Measurements from ENCODE around the gene ATP13A3.

Gene ATP13A3

GRCh38 chr3:194431554-194431953 lies 55.2 kb downstream of the ATP13A3 start:
- DNase-seq, result peak; percentile 29

DNA sequence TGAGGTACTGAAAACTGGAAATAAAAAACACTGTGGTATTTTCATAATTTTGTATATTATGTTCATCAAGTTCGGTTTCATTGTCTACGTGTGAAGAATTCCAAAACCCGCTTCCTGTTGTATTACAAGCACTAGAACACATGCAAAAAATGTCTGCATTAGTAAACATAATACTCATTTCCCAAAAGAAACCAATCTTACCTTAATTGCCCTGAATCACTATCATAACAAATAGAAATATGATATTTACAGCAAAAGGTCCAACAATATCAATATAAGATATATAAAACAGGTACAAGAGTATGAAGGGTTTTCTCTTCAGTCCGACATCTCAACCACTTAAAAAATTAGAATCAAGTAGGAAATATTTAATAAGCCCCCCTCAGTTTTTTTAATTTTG lies 61.4 kb downstream of the ATP13A3 start:
- no peak for DNase-seq

- DNase-seq, result no peak
Measured at GRCh38 chr3:194424953-194425352, 61.8 kb downstream of the ATP13A3 start.

- no peak for DNase-seq
Measured at GRCh38 chr3:194424373-194424772, 62.4 kb downstream of the ATP13A3 start.

DNA sequence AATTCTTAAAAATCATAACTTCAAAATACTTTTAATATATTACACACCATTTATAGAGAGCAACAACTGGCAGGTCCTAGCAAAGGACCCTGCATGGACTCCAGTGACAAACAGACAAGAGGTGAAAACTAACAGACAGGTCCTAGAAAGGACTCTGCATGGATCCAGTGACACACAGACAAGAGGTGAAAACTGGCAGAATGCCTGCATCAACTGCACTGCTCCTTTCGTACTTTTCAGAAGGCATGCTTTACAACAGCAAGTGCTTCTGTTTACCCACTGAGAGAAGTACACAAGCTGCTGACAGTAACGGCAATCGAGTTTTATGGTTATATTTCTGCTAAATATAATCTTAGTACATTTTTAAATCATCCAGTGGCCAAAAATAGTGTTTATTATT lies 63.5 kb downstream of the ATP13A3 start:
- DNase-seq, result peak; percentile 18

DNA sequence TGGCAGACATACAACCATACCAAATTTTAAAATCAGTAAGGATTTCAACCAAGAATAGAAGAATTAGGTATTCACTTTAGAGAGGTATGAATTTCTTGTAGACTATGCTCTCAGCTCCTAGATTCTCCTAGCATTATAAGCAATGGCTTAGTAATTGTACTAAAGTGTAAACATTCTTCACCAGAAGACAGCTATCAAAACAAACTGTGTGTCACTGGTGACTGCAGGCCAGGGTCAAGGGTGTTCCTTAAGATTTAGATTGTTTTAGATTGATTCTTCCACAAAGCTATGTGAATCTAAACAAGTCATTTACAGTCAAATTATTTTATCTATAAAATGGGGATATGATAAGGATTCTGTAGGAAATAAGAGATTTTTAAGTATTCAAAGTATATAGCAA lies 64.6 kb downstream of the ATP13A3 start:
- DNase-seq, result no peak

DNA sequence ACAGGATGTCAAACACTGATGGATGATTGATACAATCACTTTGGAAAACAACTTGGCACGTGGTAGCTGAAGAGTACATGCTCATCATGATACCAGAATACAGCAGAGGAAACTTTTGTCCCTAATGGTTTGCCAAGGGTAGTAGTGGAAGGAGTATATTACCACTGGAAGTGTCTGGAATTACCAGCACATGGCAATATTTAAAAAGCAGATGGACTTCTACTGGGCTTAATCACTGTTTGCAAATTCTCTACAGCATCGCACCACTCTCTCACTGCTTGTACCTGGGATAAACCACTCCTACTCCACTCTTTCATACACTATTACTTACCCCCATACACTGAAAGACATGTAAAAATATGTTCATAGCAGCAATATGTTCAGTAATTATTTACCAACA lies 68.1 kb downstream of the ATP13A3 start:
- no peak for DNase-seq

DNA sequence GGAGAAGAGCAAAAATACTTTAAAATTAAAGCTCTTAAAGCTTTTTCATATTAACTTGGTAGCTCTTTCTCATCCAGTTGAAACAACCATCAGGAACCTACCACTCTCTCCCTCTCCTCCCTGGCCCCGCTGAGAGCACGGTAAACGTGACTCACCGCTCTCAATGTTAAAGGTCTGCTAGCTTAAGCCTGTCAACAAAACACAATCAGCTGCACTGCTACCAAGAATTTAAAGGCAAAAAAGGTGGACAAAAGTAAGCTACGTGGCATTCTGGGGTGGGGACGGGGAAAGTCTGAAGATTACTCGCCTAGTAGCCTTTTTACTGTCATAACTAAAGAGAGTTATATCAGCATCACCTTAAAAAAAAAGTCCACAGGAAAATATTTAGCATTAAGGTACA lies 79.4 kb downstream of the ATP13A3 start:
- DNase-seq, result no peak

GRCh38 chr3:194405766-194406165 lies 81.0 kb downstream of the ATP13A3 start:
- DNase-seq, result no peak

GRCh38 chr3:194404365-194405140 lies 82.2 kb downstream of the ATP13A3 start:
- DNase-seq, result peak; percentile 79

DNA sequence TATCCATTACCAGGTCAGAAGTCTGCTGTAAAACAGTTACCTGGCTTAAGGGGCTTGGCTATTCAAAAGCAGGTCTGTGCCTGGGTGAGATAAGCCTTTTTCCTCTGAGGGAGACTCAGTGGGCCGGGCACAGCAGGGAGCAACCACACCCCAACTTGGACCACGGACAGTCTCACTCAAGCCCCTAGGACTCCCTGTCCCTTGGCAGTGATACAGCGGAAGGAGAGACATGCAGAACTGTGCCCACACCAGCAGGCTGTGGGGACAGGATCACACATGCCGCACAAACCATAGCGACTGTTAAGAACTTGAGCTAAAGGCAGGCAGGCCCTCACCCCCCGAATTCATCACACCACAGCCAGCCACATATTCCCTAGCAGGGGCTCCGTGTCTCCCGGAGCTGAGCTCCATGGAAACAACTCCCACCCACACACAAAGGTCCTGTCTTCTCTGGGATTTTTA lies 84.9 kb downstream of the ATP13A3 start:
- DNase-seq, result no peak

DNA sequence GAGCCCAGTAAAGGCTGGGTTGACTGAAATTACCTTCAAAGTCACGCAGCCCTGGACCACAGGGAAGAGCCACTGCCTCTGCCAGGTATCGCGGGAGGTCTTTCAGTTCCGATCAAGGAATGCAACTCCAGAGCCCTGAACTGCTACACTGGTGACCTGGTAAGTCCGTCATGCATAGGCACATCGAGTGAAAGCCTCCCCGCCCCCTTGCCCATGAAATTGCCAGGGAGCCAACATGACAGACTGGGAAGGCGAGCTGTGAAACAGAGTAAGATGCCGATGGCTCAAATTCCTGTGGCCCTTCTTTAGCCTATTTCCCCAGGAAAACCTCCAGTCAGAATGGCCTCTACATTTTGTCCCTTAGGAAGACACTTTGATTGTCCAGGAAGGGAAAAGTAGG lies 85.5 kb downstream of the ATP13A3 start:
- DNase-seq, result no peak

GRCh38 chr3:194399874-194400411 lies 86.9 kb downstream of the ATP13A3 start:
- no peak for DNase-seq

- no peak for DNase-seq
Measured at GRCh38 chr3:194399166-194399565, 87.6 kb downstream of the ATP13A3 start, which contains the start of gene GP5. Gene GP5 (minus strand): TSS chr3:194399266. CDS start chr3:194398282, 984 bp downstream.

DNA sequence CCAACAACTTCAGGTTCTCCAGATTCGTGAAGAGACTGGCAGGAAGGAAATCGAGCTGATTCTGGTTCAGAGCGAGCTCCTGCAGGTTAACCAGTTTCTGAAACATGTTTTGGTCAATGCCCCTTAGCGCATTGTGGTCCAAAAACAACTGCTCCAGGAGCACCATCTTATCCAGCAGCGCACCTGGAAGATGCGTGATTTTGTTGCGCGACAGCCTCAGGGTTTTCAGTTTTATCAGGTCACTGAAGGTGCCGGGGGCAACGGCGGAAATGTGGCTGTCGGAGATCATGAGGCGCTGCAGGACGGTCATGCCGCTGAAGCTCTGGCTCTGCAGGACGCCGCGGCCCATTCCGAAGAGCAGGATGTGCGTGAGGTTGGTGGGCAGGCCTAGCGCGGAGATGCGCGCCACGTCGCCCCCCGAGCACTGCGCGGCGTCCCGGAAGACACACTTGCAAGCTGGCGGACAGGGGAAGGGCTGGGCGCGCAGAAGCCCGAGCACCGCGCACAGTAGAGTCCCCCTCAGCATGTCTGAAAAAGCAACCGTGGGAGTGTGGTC lies 89.0 kb downstream of the ATP13A3 start:
- DNase-seq, result no peak

DNA sequence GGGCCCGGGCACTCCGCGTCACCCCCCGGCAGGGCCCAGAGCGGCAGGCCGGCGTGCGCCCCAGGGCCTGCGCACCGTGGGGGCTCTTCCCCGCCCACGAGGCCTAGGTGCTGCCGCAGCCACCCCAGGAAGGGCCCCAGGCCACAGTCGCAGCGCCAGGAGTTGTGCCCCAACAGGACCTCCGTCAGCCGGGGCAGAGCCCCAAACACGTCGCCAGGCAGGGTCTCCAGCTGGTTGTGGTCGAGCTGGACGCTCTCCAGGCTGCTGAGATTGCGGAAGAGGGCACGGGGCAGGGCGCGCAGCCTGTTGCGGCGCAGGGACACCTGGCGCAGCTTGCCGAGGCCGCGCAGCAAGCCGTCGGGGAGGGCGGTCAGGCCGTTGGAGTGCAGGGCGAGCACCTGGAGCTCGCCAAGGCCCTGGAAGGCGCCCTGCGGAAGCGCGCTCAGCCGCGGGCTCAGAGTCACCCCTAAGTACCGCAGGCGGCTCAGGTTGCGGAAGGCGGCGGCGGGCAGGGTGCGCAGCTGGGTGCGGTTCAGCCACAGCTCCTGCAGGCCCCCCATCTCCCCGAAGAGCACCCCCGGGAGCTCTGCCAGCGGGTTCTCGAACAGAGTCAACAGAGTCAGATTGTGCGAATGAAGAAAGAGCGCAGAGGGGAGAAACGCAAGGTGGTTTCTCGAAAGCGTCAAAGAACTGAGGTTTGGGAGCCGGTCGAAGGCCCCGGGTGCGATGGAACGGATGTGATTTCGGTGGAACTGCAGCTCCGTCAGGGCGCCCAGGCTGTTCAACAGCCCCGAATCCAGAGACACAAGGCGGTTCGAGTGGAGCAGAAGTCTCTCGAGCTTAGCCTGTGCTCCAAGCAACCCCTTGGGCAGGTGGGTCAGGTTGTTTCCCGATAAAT lies 89.7 kb downstream of the ATP13A3 start:
- DNase-seq, result no peak

DNA sequence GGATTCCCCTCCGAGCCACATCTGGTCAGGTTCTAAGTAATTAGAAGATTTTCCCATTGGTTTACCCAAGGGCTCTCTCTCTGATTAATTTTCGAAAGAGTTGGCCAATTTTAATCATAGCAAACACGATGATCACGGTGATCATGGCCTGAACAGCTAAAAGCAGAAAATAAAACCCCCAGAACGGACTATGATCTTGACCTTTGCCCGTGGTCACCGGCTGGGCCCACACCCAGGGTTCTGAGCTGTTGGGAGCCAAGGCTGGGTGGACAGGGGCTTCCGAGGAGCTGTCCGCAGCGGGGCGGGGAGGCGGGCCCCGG lies 90.3 kb downstream of the ATP13A3 start:
- DNase-seq, result no peak

DNA sequence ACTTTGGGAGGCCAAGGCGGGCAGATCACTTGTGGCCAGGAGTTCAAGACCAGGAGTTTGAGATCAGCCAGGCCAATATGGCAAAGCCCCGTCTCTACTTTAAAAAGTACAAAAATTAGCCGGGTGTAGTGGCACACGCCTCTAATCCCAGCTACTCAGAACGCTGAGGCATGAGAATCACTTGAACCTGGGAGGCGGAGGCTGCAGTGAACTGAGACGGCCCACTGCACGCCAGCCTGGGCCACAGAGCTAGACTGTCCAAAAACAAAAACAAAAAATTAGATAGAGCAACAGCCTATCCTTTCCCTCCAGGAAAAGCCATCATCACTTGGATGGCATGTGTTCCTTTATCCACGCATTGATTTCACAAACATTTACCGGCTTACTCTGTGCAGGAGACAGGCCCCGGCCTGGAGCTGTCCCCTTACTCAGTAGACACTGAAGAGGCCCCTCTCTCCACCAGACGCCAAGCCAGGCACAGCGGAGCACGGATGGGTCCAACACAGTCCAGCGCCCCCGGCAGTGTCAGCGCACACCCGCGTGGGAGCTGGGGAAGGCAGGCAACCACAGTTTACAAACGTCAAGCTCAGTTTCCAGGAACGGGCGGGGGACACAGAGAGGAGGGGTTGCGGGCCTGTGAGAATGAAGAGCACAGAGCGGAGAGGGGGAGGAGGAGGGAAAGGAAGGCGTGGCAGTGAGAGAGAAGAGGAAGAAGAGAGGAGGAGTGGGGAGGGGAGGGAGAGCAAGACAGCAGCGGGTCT lies 90.8 kb downstream of the ATP13A3 start:
- no peak for DNase-seq

DNA sequence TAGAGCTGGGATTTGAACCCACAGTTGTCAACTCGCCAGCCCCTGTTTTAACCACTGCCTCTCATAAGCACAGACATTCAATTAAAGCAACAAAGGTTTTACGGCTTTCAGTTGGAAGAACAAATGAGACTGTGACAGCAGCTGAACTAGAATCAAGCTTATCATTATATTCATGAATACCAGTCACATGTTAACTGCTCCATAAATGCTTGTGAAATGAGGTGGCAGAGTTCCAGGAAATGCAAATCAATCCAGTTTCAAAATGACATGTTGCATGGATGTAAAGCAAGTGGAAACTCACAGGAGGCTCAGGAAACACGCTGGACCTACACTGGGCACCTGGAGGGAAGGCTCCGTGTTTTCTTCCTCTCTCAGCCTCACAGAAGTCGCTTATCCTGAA lies 91.6 kb downstream of the ATP13A3 start:
- peak; percentile 98 for DNase-seq

DNA sequence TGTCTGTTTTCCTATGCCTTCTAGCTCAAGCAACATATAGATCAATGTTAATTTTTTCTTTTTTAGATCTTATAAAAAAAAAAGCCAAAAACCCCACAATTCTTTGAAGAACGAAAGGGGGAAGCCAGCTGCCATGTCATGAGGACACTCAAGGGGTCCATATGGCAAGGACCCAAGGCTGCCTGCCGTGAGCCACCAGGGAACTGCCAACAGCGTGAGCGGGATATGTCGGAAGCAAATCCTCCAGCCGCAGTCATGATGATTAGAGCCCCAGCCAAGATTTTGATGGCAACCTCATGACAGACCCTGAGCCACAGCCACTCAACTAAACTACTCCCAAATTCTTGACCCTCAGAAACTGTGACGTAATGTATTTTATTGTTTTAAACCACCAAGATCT lies 94.2 kb downstream of the ATP13A3 start:
- no peak for DNase-seq

GRCh38 chr3:194390835-194391234 lies 96.0 kb downstream of the ATP13A3 start:
- no peak for DNase-seq

DNA sequence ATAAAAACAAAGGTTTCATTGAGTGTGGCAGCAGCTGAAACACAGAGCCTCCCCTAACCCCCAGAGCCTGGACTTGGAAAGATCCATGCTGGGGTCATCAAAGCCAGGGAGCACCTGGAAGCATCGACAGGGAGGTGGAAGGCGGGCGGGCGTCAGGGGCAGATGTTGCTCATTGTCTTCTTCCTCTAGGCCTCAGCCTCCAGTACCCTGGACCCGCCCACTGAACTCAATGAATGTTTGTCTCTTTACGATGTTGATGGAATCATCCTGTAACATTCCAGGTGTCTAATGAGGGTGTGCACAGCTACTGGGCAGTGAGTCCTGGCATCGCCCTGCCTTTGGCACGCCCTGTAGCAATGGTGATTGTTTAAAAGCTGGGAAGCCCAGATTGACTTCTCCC lies 97.5 kb downstream of the ATP13A3 start:
- no peak for DNase-seq

GRCh38 chr3:194387926-194388418 lies 98.8 kb downstream of the ATP13A3 start:
- DNase-seq, result no peak
